H1 (cell line): ENCODE data around the gene TRIM71. TPM values are rescaled to one million over a fixed set of nuclear protein-coding genes. Genes with fewer than 3 reads are reported as not detected.

Experiments used
- CTCF ChIA-PET: fragments of 300-600 bp; sonication (Branson Sonifier 250); formaldehyde crosslinking; loops from one replicate; lab custom pipeline; 2021; ENCODE audit not compliant: partially characterized antibody; lab: Charles Lee
- POLR2A ChIA-PET: fragments of 300-600 bp; sonication (Branson Sonifier 250); formaldehyde crosslinking; loops from one replicate; lab custom pipeline; 2021; ENCODE audit warnings: inconsistent platforms; ENCODE audit not compliant: partially characterized antibody; lab: Charles Lee
- DNase-seq, 2 experiments: peaks; one replicate each; pipeline versions ENCODE4 v3.0.0 to v3.0.0-alpha.2; 2010 to 2022; ENCODE audit warnings: low spot score in 2 of 2, low read depth in 1 of 2, mixed read lengths in 1 of 2
- FAIRE-seq: peaks from 2 replicates; lab custom pipeline; 2011; peaks lifted over from hg19 to GRCh38; lab: Jason Lieb, UNC
- H2AFZ ChIP-seq: 2 replicates; pipeline ENCODE4 v1.8.1; 2012; ENCODE audit warnings: low read length, inconsistent platforms
- H2AK5ac ChIP-seq: 2 replicates; pipeline ENCODE4 v1.6.1; 2013; ENCODE audit warnings: low read depth, low read length
- H2BK120ac ChIP-seq: replicated peaks from 2 replicates; pipeline ENCODE3; 2013; ENCODE audit warnings: low read depth, low read length, inconsistent platforms
- H2BK12ac ChIP-seq: 2 replicates; pipeline ENCODE4 v1.6.1; 2013; ENCODE audit warnings: low read depth, low read length
- H2BK15ac ChIP-seq: 2 replicates; pipeline ENCODE4 v1.6.1; 2013; ENCODE audit warnings: low read length
- H2BK20ac ChIP-seq: 2 replicates; pipeline ENCODE4 v1.6.1; 2013; ENCODE audit warnings: low read length
- H2BK5ac ChIP-seq: 2 replicates; pipeline ENCODE4 v1.6.1; 2013; ENCODE audit warnings: low read depth, low read length
- H3K14ac ChIP-seq: 2 replicates; pipeline ENCODE4 v1.6.1; 2013; ENCODE audit warnings: inconsistent platforms; ENCODE audit not compliant: insufficient read length
- H3K18ac ChIP-seq: 2 replicates; pipeline ENCODE4 v1.6.1; 2013; ENCODE audit warnings: low read length; ENCODE audit errors: extremely low read depth
- H3K23ac ChIP-seq: 2 replicates; pipeline ENCODE4 v1.6.1; 2013; ENCODE audit warnings: inconsistent platforms; ENCODE audit not compliant: insufficient read length
- H3K23me2 ChIP-seq: 2 replicates; pipeline ENCODE4 v1.6.1; 2013; ENCODE audit warnings: low read depth, low read length
- H3K27ac ChIP-seq: 2 replicates; pipeline ENCODE4 v1.6.1; 2011; ENCODE audit warnings: low read depth, low read length, inconsistent platforms
- H3K27me3 ChIP-seq, 4 experiments: replicated peaks in 1 of 4; 1 replicate in 1 of 4; 2 replicates in 3 of 4; pipeline versions ENCODE4 v1.6.1 to v1.8.1; 2011 to 2013; ENCODE audit warnings: low read length in 3 of 4, mild to moderate bottlenecking in 3 of 4, inconsistent platforms in 2 of 4, mixed read lengths in 2 of 4, moderate library complexity in 1 of 4; ENCODE audit not compliant: control insufficient read depth in 3 of 4, insufficient read depth in 3 of 4; ENCODE audit errors: extremely low read depth in 1 of 4
- H3K36me3 ChIP-seq, 4 experiments: 2 replicates each; pipeline versions ENCODE4 v1.6.1 to v1.8.1; 2011 to 2013; ENCODE audit warnings: mild to moderate bottlenecking in 4 of 4, low read length in 3 of 4, moderate library complexity in 2 of 4, control low read depth in 1 of 4, inconsistent platforms in 1 of 4; ENCODE audit not compliant: insufficient read depth in 4 of 4, control insufficient read depth in 2 of 4
- H3K4ac ChIP-seq: replicated peaks from 2 replicates; pipeline ENCODE3; 2013; ENCODE audit warnings: low read length, low read depth, mixed read lengths, inconsistent platforms; ENCODE audit not compliant: insufficient read length
- H3K4me1 ChIP-seq, 4 experiments: replicated peaks in 1 of 4; 1 replicate in 1 of 4; 2 replicates in 3 of 4; pipeline versions ENCODE4 v1.6.1 to v1.8.1; 2011 to 2013; ENCODE audit warnings: low read length in 3 of 4, inconsistent platforms in 2 of 4, mixed read lengths in 1 of 4; ENCODE audit not compliant: insufficient read depth in 4 of 4, control insufficient read depth in 3 of 4
- H3K4me2 ChIP-seq, 2 experiments: 2 replicates each; pipeline versions ENCODE4 v1.6.1 to v1.8.1; 2011 to 2013; ENCODE audit warnings: low read depth in 2 of 2, low read length in 2 of 2, control low read depth in 1 of 2, inconsistent platforms in 1 of 2, mild to moderate bottlenecking in 1 of 2; ENCODE audit not compliant: insufficient read depth in 1 of 2
- H3K4me3 ChIP-seq, 4 experiments: fragments of 200-600, 300-600 bp in 1 of 4; sonication (generic), shearing (Covaris generic), sonication (Bioruptor Twin) in 1 of 4; 2 replicates each; pipeline versions ENCODE4 v1.5.1 to v1.8.1; 2011 to 2016; ENCODE audit warnings: low read length in 4 of 4, low read depth in 3 of 4, control low read depth in 2 of 4, inconsistent platforms in 2 of 4, mild to moderate bottlenecking in 2 of 4, mixed read lengths in 1 of 4, moderate library complexity in 1 of 4; ENCODE audit not compliant: insufficient read depth in 2 of 4; ENCODE audit errors: extremely low read depth in 1 of 4
- H3K56ac ChIP-seq: replicated peaks from 2 replicates; pipeline ENCODE3; 2013; ENCODE audit warnings: low read depth, mild to moderate bottlenecking, mixed read lengths, low read length, inconsistent platforms; ENCODE audit not compliant: insufficient read length
- H3K79me1 ChIP-seq: 2 replicates; pipeline ENCODE4 v1.6.1; 2013; ENCODE audit warnings: low read depth, low read length, control low read depth
- H3K79me2 ChIP-seq, 2 experiments: 2 replicates each; pipeline versions ENCODE4 v1.6.1 to v1.8.1; 2012 to 2013; ENCODE audit warnings: low read length in 2 of 2, mild to moderate bottlenecking in 2 of 2, inconsistent platforms in 1 of 2; ENCODE audit not compliant: insufficient read depth in 2 of 2, control insufficient read depth in 1 of 2
- H3K9ac ChIP-seq, 4 experiments: replicated peaks in 1 of 4; 1 replicate in 1 of 4; 2 replicates in 3 of 4; pipeline versions ENCODE4 v1.6.1 to v1.8.1; 2011 to 2013; ENCODE audit warnings: low read depth in 3 of 4, low read length in 3 of 4, control low read depth in 2 of 4, mild to moderate bottlenecking in 2 of 4, moderate library complexity in 2 of 4, inconsistent platforms in 1 of 4; ENCODE audit errors: extremely low read depth in 1 of 4
- H3K9me3 ChIP-seq, 2 experiments: 2 replicates each; pipeline versions ENCODE4 v1.6.1 to v1.8.1; 2012 to 2013; ENCODE audit warnings: mild to moderate bottlenecking in 2 of 2, moderate library complexity in 2 of 2, control low read depth in 1 of 2, inconsistent platforms in 1 of 2, low read depth in 1 of 2, low read length in 1 of 2, mixed read lengths in 1 of 2; ENCODE audit not compliant: insufficient read depth in 2 of 2
- H4K20me1 ChIP-seq, 2 experiments: replicated peaks in 1 of 2; 2 replicates each; pipeline versions ENCODE3 to v1.8.1; 2011 to 2013; ENCODE audit warnings: inconsistent platforms in 2 of 2, low read length in 2 of 2, mild to moderate bottlenecking in 1 of 2; ENCODE audit not compliant: insufficient read depth in 2 of 2, control insufficient read depth in 1 of 2
- H4K5ac ChIP-seq: 2 replicates; pipeline ENCODE4 v1.6.1; 2013; ENCODE audit warnings: low read length, low read depth, mixed read lengths, inconsistent platforms; ENCODE audit not compliant: insufficient read length
- H4K8ac ChIP-seq: 2 replicates; pipeline ENCODE4 v1.8.0; 2013; ENCODE audit warnings: mild to moderate bottlenecking, moderate library complexity, low read length, inconsistent platforms; ENCODE audit not compliant: insufficient read depth; ENCODE audit errors: extremely low read depth
- H4K91ac ChIP-seq: replicated peaks from 2 replicates; pipeline ENCODE3; 2013; ENCODE audit warnings: low read length, mixed read lengths, inconsistent platforms; ENCODE audit not compliant: insufficient read length
- CHD2 ChIP-seq: IDR thresholded peaks from 2 replicates; pipeline ENCODE4 v1.6.1; 2012; ENCODE audit warnings: low read length, improper control_type of control experiment
- GABPA ChIP-seq: IDR thresholded peaks from 2 replicates; pipeline ENCODE4 v1.6.1; 2011; ENCODE audit warnings: mild to moderate bottlenecking, low read length, moderate library complexity, borderline replicate concordance; ENCODE audit not compliant: insufficient read depth
- KDM1A ChIP-seq: fragments of 200-600, 300-600 bp; sonication (generic); IDR thresholded peaks from 2 replicates; pipeline ENCODE4 v1.7.1; 2016; ENCODE audit warnings: mild to moderate bottlenecking, low read length, borderline replicate concordance
- PHF8 ChIP-seq: fragments of 200-600 bp; sonication (generic); conservative IDR thresholded peaks from 2 replicates; pipeline ENCODE4 v1.7.1; 2012; ENCODE audit warnings: low read depth, mild to moderate bottlenecking, inconsistent platforms, low read length, moderate library complexity
- RXRA ChIP-seq: IDR thresholded peaks from 2 replicates; pipeline ENCODE4 v1.6.1; 2011; ENCODE audit warnings: low read depth, mild to moderate bottlenecking, low read length, moderate library complexity; ENCODE audit not compliant: insufficient read depth
- WGBS, 2 experiments: shearing (Covaris generic) in 1 of 2; methylation state at CpG; one replicate each; pipeline versions ENCODE4 v1.1.6 to v1.1.7; 2013 to 2015; ENCODE audit warnings: low lambda C conversion rate in 2 of 2, mixed read lengths in 2 of 2, inconsistent platforms in 1 of 2, low coverage in 1 of 2, missing lambda C conversion rate in 1 of 2; ENCODE audit not compliant: insufficient replicate concordance in 2 of 2, insufficient coverage in 1 of 2, insufficient read length in 1 of 2; ENCODE audit errors: extremely low coverage in 1 of 2, missing lambda C conversion rate in 1 of 2; 5-methylcytosine and 5-hydroxymethylcytosine counted together
- polyA plus RNA-seq, 7 experiments: library from polyadenylated mRNA; depleted of rRNA in 3 of 7; stranded (reverse) in 5 of 7; unstranded in 2 of 7; fragments of >200 nt in 5 of 7; fragments of 200-250 nt in 2 of 7; gene quantifications; 1 replicate in 5 of 7; 2 replicates in 1 of 7; 4 replicates in 1 of 7; pipeline versions ENCODE4 v1.2.1 to v1.2.3, GENCODE V29; 2011 to 2013; ENCODE audit warnings: missing spikeins in 2 of 7, mixed read lengths in 2 of 7
- total RNA-seq: library from RNA; stranded (reverse); fragmentation: NEBNext Ultra II Directional; extraction: Animal tissue kit (Norgen Biotek cat#: 25700); gene quantifications from 2 replicates; pipeline ENCODE4 v1.2.1, GENCODE V29; 2021

Gene TRIM71
- total and polyA plus RNA-seq, 2 of the 8 experiments (the other 6 are each of a cell fraction or from before 2014, with no cell fraction given): 53.7 to 293 TPM

GRCh38 chr3:32836601-32837000 is 18.8 kb downstream of the TRIM71 start:
- Histone ChIP-seq H3K79me2 (peaks cover 78 to 100% of the 10 kb centered on the region in 2 experiments), H3K56ac (no peak overlapping the region), H3K14ac (no peak overlapping the region), H3K9ac (peak overlapping the region in 1 of 4 experiments; percentile 39; a peak in 1 of 7 replicates), H3K79me1 (no peaks in the 10 kb centered on the region; the same call in 1 of the 2 replicates), H3K27me3 (no peaks in the 10 kb centered on the region), H3K23me2 (peaks cover 3% of the 10 kb centered on the region), H3K23ac (peak overlapping the region; percentile 23), H2BK15ac (no peak overlapping the region), H2BK5ac (peak overlapping the region; percentile 83; the same call in 1 of the 2 replicates), H4K5ac (peak overlapping the region; percentile 69), H4K91ac (no peak overlapping the region), H3K4me3 (peak overlapping the region; percentile 5 to 57 (median 31); a peak in 5 of 8 replicates), H3K4ac (no peak overlapping the region), H2BK12ac (no peak overlapping the region), H2BK120ac (peak overlapping the region; percentile 65), H3K36me3 (peaks cover 0 to 14% (median 0%) of the 10 kb centered on the region in 4 experiments; a peak in 1 of 8 replicates), H2AFZ (no peak overlapping the region), H3K18ac (peak overlapping the region; percentile 73; the same call in 1 of the 2 replicates), H2AK5ac (no peak overlapping the region; the same call in 1 of the 2 replicates), H2BK20ac (no peak overlapping the region), H3K27ac (no peak overlapping the region), H3K4me2 (peak overlapping the region; percentile 80 to 93), H4K20me1 (peaks cover 25 to 26% of the 10 kb centered on the region in 2 experiments), H4K8ac (no peak overlapping the region), H3K4me1 (peaks cover 30 to 60% (median 43%) of the 10 kb centered on the region in 4 experiments), H3K9me3 (no peaks in the 10 kb centered on the region)
- DNase-seq (no peak), FAIRE-seq (no peak)
- 22% methylated on average over 4 of the region's 4 CpGs; no CpG with 5 or more reads in 1 of the 2 experiments for WGBS, 2 experiments
- CTCF ChIA-PET: interaction anchor here (1.0 to 2.1 kb wide), 5 partner anchors 9 to 66 kb away, joined by 3 to 5 read pairs (median 3); no protein-coding TSS in a partner anchor
- POLR2A ChIA-PET: interaction anchor here (0.6 to 17.0 kb wide), 14 partner anchors 8 to 932 kb away, joined by 3 to 303 read pairs (median 8); partner anchors contain the start of gene TRIM71
- TF ChIP-seq CHD2 (no peak), KDM1A (no peak), RXRA (no peak), GABPA (no peak), PHF8 (no peak)
